ENCODE data around the gene C10orf67.

The C10orf67 gene

GRCh38 chr10:23381298-23382040, 36.9 kb upstream of the C10orf67 start:
- TF ChIP-seq CTCF (IDR thresholded peaks at IDR 0.05; ENCODE audit: insufficient read depth, low read depth, low read length, missing control alignments) = no peak
- no peak overlapping the region for H3K4me3 ChIP-seq (ENCODE audit: low read depth, low read length)
- no peak for DNase-seq (ENCODE audit: low read depth)

GRCh38 chr10:23379686-23380085, 35.1 kb upstream of the C10orf67 start:
- no peak overlapping the region for H3K4me3 ChIP-seq (ENCODE audit: low read depth, low read length)

GRCh38 chr10:23376229-23376655, 31.6 kb upstream of the C10orf67 start:
- no peak for DNase-seq (ENCODE audit: low read depth)
- H3K4me3 ChIP-seq (ENCODE audit: low read depth, low read length) = no peak overlapping the region
- no peak for TF ChIP-seq CTCF (IDR thresholded peaks at IDR 0.05; ENCODE audit: insufficient read depth, low read depth, low read length, missing control alignments)

More at GRCh38 chr10:23379686-23380085, 35.1 kb upstream of the C10orf67 start:
- no peak for DNase-seq (ENCODE audit: low read depth)
- TF ChIP-seq CTCF (IDR thresholded peaks at IDR 0.05; ENCODE audit: insufficient read depth, low read depth, low read length, missing control alignments) = no peak

GRCh38 chr10:23375366-23375765, 30.8 kb upstream of the C10orf67 start:
- no peak overlapping the region for H3K4me3 ChIP-seq (ENCODE audit: low read depth, low read length)
- TF ChIP-seq CTCF (IDR thresholded peaks at IDR 0.05; ENCODE audit: insufficient read depth, low read depth, low read length, missing control alignments) = no peak
- no peak for DNase-seq (ENCODE audit: low read depth)

GRCh38 chr10:23373156-23373555, 28.6 kb upstream of the C10orf67 start:
- no peak overlapping the region for H3K4me3 ChIP-seq (ENCODE audit: low read depth, low read length)
- TF ChIP-seq CTCF (IDR thresholded peaks at IDR 0.05; ENCODE audit: insufficient read depth, low read depth, low read length, missing control alignments) = no peak
- no peak for DNase-seq (ENCODE audit: low read depth)

- TF ChIP-seq CTCF (IDR thresholded peaks at IDR 0.05; ENCODE audit: insufficient read depth, low read depth, low read length, missing control alignments) = no peak
- no peak overlapping the region for H3K4me3 ChIP-seq (ENCODE audit: low read depth, low read length)
- no peak for DNase-seq (ENCODE audit: low read depth)
Observed at GRCh38 chr10:23371073-23371472, 26.5 kb upstream of the C10orf67 start.

GRCh38 chr10:23370106-23370505, 25.5 kb upstream of the C10orf67 start:
- no peak overlapping the region for H3K4me3 ChIP-seq (ENCODE audit: low read depth, low read length)
- TF ChIP-seq CTCF (IDR thresholded peaks at IDR 0.05; ENCODE audit: insufficient read depth, low read depth, low read length, missing control alignments) = no peak
- DNase-seq (ENCODE audit: low read depth) = no peak
